Adrenal gland (tissue), 5 donors: ENCODE results near the gene SETBP1.

ENCODE experiments used
- CTCF ChIP-seq, 6 experiments: fragments of 450-650 bp in 4 of 6; fragments of 200-600 bp in 2 of 6; sonication (generic) in 1 of 6; IDR thresholded peaks; 1 replicate in 5 of 6; 2 replicates in 1 of 6; pipeline versions ENCODE4 v1.5.1 to v1.8.0; 2016 to 2021; ENCODE audit warnings: antibody characterized with exemption in 6 of 6, mild to moderate bottlenecking in 2 of 6, moderate library complexity in 1 of 6
- POLR2A ChIP-seq, 2 donors: fragments of 450-650 bp; IDR thresholded peaks; one replicate each; pipeline ENCODE4 v1.6.1; 2017; ENCODE audit warnings: antibody characterized with exemption in 2 of 2, mild to moderate bottlenecking in 2 of 2, moderate library complexity in 1 of 2
- donor health status: DM: no; HTN: no; CAD: no.

GRCh38 chr18:44637210-44638033 is 43.3 kb upstream of the SETBP1 start:
- TF ChIP-seq CTCF (IDR thresholded peaks at IDR 0.05) (no peak), POLR2A (IDR thresholded peaks at IDR 0.05) (no peak)
